ENCODE measurements around the gene KCNIP4.

KCNIP4 gene

GRCh38 chr4:21596521-21596920, 352.1 kb downstream of the KCNIP4 start:
- DNase-seq (ENCODE audit: low read depth in 1 of 2, low spot score in 1 of 2) = no peak

- DNase-seq (ENCODE audit: low read depth in 1 of 2, low spot score in 1 of 2) = no peak
Observed at GRCh38 chr4:21593671-21594001, 354.9 kb downstream of the KCNIP4 start.

DNA sequence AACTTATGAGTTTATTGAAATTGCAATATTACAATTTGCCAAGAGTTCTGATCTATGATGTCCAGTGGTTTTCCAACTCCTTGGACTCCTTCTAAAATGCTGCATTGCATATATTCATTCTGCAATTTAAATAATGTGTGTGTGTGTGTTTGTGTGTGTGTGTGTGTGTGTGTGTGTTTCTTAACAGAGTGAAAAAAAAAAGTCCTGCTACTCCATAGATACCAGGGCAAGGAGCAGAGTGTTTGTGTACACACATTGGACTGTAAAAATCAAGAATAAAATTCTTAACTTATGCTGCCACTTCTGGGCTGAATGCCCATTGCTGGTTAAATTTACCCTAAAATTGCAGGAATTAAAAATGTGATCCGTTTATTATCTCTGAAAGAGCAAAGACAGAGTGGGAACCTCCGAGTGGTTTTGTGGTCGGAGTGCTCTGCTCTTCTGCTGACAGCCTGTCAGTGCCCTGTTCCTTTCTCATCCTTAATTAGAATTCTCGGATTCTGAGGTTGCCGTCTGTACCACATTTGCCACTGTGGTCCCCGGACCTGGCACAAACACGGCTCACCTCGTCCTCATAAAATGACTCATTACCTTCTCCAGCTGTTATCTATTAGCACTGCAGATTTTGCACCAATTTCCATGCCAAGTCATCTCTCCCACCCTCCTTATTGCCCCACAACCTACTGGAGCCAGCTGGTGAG, 355.5 kb downstream of the KCNIP4 start:
- no peak for DNase-seq (ENCODE audit: low read depth in 1 of 2, low spot score in 1 of 2)

DNA sequence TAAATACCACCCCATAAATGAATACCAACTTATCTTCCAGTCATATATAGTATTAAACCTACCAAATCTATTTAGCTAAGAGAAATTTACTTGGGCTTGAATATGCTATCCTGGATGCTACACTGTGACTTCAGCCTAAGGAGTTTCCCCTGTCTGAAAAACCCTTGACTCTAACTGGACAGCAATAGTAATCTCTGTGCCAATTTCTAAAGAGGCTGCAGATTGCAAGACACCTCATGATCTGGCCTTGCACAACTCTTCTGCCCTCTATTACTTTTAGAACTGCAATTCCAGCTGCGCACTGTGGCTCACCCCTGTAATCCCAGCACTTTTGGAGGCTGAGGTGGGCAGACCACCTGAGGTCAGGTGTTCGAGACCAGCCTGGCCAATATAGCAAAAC, 371.5 kb downstream of the KCNIP4 start:
- DNase-seq (ENCODE audit: low read depth in 1 of 2, low spot score in 1 of 2) = no peak

DNA sequence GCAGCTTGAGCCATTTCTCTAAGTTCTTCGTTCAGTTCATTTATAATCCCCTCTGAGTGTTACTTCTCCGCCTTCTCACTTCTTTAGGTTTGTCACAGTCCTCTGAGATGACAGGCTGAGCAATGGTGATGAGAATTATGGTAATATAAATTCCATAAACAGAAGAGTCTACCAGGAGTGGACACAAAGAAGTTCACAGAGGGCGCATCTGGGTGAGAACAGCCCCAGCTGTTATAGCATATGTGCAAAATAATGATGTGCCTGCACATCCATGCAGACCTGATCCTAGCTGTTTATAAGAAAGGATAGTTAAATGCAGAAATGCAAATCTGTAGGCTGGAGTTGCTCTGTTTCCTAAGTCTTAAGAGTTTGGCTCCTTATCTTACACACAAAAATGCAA, 377.5 kb downstream of the KCNIP4 start:
- no peak for DNase-seq (ENCODE audit: low read depth in 1 of 2, low spot score in 1 of 2)

- no peak for DNase-seq (ENCODE audit: low read depth in 1 of 2, low spot score in 1 of 2)
Observed at GRCh38 chr4:21569638-21570037, 378.9 kb downstream of the KCNIP4 start.

DNA sequence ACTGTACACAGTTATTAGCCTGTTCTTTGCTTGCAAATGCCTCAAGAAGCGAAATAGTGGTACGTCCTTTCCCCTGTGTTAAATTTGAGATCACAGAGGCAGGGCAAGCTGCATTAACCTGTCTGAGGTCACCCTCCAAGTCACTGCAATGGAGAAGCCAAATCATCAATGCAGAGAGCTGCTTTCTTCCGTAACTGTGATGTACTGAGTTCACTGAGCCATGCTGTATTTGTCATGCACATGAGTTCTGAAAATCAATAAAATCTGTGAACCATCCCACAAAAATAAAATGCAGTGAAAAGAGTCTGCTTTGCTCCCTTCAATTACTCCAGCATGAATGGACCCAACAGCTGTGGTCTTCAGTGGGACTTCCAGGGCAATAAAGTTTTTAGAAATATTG, 393.5 kb downstream of the KCNIP4 start:
- DNase-seq (ENCODE audit: low read depth in 1 of 2, low spot score in 1 of 2) = no peak

DNA sequence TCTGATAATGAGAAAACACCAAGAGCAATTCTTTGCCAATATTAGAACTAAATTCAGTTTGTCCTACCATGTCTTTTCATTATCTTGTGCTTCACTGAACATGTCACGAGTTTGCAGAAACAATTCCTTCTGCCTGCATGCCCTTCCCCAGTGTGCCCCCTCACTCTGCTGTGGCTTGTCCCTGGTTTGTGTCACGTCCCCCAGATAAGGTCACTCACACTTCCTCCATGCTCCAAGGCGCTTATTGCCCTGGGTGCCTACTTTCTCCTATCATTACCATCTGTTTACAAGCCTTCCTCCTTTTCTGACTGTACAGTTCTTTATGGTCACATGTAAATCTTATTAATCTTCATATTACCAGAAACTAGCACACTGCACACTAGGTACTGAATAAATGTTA, 394.1 kb downstream of the KCNIP4 start:
- no peak for DNase-seq (ENCODE audit: low read depth in 1 of 2, low spot score in 1 of 2)

DNA sequence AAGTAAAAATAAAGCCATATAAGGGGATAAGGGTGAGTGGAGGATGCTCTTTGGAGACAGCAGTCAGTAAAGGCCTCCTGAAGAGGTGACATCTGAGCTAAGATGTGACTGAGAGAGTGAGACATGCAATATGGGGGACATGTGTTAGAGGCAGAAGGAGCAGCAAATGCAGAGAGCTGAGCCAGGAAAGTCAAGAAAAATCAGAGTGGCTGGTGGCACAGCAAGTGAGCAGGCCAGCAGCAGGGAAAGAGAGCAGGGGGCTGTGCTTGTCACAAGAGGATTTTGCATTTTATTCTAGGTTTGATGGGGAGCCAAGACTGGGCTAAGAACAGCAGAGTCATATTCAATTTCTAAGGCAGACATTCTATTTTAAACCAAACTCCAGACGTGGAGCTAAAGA, 394.5 kb downstream of the KCNIP4 start:
- no peak for DNase-seq (ENCODE audit: low read depth in 1 of 2, low spot score in 1 of 2)

DNA sequence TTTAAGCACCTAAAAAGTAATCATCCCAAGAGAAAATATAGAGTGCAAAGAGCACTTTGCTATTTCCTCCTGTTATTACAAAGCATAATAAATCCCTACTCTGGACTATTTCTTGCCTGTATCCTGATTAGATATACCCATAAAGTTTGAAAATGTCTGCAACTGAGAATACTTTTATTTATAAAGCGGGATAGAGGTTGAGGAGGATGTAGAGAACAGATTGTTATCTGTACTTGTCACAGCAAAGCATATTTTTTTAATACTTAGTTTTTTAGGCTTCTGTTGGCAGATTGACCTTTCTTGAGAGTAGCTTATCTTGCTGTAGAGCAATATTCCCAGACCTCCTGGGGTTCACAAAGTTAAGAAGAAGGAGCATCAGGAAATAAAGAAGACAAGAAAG, 396.1 kb downstream of the KCNIP4 start:
- DNase-seq (ENCODE audit: low read depth in 1 of 2, low spot score in 1 of 2) = no peak

- no peak for DNase-seq (ENCODE audit: low read depth in 1 of 2, low spot score in 1 of 2)
Observed at GRCh38 chr4:21544955-21545354, 403.6 kb downstream of the KCNIP4 start.

DNA sequence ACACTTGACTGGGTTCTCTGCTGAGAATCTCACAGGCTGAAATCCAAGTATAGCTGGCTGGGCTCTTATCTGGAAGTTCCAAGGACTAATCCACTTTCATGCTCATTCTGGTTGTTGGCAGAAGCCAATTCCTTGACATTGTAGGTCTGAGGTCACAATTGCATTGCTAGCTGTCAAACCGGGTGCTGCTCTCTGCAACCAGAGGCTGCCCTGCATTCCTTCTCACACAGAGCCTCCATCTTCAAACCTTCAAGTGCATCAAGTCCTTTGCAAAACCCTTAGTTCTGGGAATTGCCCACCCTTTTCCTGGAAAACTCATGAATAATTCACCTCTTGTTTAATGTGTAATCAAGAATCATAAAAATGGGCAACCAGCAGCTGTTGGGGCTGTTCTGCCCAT, 404.2 kb downstream of the KCNIP4 start:
- DNase-seq (ENCODE audit: low read depth in 1 of 2, low spot score in 1 of 2) = no peak

DNA sequence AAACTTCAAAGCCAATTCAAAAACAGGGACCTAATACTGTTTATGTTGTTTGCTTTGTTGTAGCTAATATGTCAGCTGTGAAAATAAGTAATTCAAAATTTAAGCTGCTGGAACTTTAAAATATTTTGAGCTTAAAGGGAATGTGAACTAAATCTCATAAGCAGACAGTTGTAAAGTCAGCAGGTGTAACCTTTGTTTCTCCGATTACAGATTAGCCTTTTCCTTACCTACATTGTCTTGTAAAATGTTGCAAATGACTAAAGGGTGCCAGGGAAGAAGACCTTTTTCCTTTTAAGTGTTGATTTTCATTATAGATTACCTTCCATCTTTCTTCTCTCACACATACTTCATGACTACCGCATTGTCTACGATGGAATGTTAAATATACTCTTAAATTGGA, 405.1 kb downstream of the KCNIP4 start:
- DNase-seq (ENCODE audit: low read depth in 1 of 2, low spot score in 1 of 2) = no peak

DNA sequence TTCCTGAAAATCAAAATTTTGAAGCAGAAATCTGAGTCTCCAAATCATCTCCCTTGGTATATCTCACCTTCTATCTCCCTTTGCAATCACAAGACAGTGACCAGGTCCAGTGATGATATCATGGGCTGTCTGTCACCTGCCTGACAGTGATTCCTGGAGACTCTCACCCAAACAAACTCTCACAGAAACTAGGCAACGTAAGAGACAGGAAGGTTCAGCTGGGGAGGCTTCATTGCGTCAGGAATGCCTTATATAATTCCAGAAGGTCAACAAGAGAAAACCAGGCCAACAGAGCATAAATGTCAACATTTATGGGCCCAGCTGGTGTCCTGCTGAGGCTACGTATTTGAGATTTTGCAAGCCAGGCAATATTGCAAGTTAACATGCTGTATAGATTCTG, 412.7 kb downstream of the KCNIP4 start:
- no peak for DNase-seq (ENCODE audit: low read depth in 1 of 2, low spot score in 1 of 2)

GRCh38 chr4:21531048-21531447, 417.5 kb downstream of the KCNIP4 start:
- DNase-seq (ENCODE audit: low read depth in 1 of 2, low spot score in 1 of 2) = no peak

GRCh38 chr4:21529214-21529613, 419.4 kb downstream of the KCNIP4 start:
- DNase-seq (ENCODE audit: low read depth in 1 of 2, low spot score in 1 of 2) = no peak

DNA sequence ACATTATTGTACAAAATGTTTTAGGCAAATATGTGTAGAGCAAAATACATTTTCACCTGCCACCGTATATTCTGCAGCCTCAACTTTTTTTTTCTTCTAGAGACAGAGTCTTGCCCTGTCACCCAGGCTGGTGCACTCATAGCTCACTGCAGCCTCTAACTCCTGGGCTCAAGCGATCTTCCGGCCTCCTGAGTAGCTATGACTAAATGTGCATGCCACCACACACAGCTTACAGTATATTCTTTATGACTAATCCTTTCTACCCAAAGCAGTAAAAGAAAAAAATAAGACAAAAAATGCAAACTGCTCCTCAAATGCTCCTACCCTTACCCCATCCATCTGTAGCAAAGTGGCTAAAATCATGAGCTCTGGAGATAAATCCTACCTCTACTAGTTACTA, 426.3 kb downstream of the KCNIP4 start:
- DNase-seq (ENCODE audit: low read depth in 1 of 2, low spot score in 1 of 2) = no peak

GRCh38 chr4:21517126-21517859, 431.3 kb downstream of the KCNIP4 start:
- DNase-seq (ENCODE audit: low read depth in 1 of 2, low spot score in 1 of 2) = no peak

- no peak for DNase-seq (ENCODE audit: low read depth in 1 of 2, low spot score in 1 of 2)
Observed at GRCh38 chr4:21514022-21514694, 434.4 kb downstream of the KCNIP4 start.

- no peak for DNase-seq (ENCODE audit: low read depth in 1 of 2, low spot score in 1 of 2)
Observed at GRCh38 chr4:21512353-21512752, 436.2 kb downstream of the KCNIP4 start.

DNA sequence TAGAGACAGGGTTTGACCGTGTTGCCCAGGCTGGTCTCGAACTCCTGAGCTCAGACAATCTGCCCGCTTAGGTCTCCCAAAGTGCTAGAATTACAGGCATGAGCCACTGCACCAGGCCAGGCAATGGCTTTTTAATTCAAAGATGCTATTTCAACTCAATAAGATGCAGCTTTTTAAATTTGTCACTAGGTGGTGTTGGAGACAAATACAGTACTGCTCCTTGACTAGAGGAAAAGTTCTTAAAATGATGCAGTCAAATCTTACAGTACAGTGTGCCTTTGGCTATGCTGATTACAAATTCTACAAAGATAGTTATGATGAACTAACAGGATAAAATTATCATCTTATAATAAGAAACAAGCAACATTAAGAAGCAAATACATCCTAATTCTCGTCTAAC, 441.1 kb downstream of the KCNIP4 start:
- no peak for DNase-seq (ENCODE audit: low read depth in 1 of 2, low spot score in 1 of 2)

DNA sequence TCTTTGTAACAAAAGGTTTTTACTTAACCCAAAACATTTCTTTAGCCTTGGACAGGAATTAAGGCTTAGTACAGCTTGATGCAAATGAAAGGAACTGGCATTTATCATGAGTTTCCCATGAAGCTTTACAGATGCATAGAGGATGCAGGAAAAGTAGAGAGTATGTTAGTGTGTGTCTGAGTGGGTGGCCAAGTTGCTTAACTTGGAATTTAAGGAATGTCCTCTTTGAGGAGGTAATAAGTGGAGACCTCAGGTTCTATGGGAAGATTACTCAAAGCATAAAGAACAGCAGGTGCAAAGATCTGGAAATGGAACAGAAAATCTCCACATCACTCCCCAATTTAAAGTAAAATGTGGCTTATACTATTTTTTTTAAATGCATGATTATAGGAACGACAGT, 457.9 kb downstream of the KCNIP4 start:
- DNase-seq (ENCODE audit: low read depth in 1 of 2, low spot score in 1 of 2) = no peak

DNA sequence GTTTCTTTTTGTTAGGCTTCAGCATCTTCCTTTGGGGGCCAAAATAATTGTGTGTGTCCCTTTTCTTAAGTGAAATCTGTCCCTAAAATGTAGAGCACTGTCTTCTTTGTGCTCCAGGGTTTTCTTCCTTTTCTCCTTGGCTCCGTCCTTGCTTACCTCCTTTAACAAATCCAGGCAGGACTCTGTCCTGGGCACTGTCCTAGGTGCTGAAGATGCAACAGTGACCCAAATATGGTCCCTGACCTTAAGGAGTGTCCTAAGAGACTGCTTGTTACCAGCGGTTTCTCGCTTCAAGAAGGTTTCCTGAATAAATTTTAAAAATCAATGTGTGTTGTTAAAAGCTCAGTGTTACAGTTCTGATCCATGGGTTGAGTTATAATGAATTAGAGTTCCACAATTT, 471.8 kb downstream of the KCNIP4 start:
- no peak for DNase-seq (ENCODE audit: low read depth in 1 of 2, low spot score in 1 of 2)
